ENCODE measurements around the gene KCTD14.
"Not testable (repeated sequence)": the region's sequence is repeated elsewhere in the genome, so short reads cannot be mapped to it uniquely, and the experiment has no call there.

KCTD14 gene, protein sequence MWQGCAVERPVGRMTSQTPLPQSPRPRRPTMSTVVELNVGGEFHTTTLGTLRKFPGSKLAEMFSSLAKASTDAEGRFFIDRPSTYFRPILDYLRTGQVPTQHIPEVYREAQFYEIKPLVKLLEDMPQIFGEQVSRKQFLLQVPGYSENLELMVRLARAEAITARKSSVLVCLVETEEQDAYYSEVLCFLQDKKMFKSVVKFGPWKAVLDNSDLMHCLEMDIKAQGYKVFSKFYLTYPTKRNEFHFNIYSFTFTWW

GRCh38 chr11:78022397-78023396 is at the start of gene KCTD14:
Gene KCTD14 (minus strand): TSS chr11:78023276. CDS start chr11:78023249, 27 bp downstream.
- DNase-seq (ENCODE audit: low read depth in 2 of 3, low spot score in 2 of 3), result no peak

DNA sequence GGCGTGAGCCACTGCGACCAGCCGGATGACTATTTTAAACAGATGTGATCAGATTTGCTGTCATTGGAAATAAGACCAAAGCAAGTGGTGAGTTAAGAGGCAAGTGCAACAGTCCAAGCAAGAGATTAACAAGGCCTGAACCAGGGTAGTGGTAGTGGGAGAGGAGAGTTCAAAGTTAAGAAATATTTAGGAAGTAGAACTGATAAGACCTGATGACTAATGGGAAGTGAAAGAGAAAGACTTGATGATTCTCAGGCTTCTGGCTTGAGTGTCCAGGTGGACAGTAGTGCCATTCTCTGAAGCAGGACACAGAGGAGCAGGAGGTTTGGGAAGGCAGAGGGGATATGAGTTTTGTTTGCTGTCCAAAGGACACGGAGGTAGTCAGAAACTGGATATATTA is 49.4 kb upstream of the KCTD14 start:
- no peak for DNase-seq (ENCODE audit: low read depth in 2 of 3, low spot score in 2 of 3)

GRCh38 chr11:78071717-78072116 is 48.6 kb upstream of the KCTD14 start:
- no peak for DNase-seq (ENCODE audit: low read depth in 2 of 3, low spot score in 2 of 3)

GRCh38 chr11:78070621-78071020 is 47.5 kb upstream of the KCTD14 start:
- DNase-seq (ENCODE audit: low read depth in 2 of 3, low spot score in 2 of 3), result no peak

DNA sequence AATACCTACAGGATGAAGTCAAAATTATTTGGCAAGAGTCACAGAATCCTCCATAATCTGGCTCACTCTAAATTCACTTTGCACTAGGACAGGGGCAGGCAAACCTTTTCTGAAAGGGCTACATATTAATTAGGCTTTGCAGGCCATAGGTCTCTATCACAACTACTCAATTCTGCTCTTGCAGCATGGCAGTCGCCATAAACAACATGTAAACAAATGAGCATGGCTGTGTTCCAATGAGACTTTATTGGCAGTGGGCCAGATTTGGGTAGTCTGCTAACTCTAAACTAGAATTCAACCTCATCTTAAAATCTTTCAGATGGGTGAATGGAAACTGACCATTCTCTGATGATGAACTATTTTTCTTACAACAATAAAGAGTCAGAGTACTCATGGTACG is 46.4 kb upstream of the KCTD14 start:
- DNase-seq (ENCODE audit: low read depth in 2 of 3, low spot score in 2 of 3), result no peak

GRCh38 chr11:78067704-78068103 is 44.6 kb upstream of the KCTD14 start:
- no peak for DNase-seq (ENCODE audit: low read depth in 2 of 3, low spot score in 2 of 3)

DNA sequence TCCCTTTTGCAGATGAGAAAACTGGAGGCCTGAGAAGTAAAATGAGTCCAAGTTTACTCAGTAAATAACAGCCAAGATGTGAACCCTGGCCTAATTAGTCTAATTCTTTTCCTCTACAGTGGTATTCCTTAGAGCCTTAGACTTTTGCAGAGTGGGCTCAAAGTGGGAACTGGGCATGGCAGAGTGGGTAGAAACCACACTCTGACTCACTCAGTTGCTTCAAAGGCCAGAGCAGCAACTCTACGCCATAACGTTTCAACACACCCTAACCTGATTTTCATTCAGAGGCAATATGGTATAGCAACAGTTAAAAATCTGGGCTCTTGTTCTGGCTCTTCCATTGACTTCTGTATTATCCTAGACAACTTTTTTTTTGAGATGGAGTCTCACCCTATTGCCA is 43.4 kb upstream of the KCTD14 start:
- no peak for DNase-seq (ENCODE audit: low read depth in 2 of 3, low spot score in 2 of 3)

DNA sequence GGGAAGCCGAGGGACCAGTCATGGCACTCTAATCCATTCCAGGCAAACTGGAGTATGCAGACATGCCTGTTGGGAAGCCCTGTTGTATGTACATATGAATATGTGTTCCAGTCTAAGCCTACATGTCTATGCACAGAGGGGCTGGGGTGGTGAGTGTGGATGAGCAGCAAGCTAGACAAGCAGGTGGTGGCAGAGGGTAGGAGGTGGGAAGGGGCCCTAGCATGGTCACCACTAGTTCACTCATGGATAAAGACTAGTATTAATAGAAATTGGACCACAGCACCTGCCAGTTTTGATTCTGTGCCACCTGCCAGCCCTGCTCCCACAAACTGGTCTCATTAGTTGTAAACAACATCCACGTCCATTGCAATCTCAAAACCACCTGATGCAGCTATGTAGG is 42.1 kb upstream of the KCTD14 start:
- DNase-seq (ENCODE audit: low read depth in 2 of 3, low spot score in 2 of 3), result no peak

DNA sequence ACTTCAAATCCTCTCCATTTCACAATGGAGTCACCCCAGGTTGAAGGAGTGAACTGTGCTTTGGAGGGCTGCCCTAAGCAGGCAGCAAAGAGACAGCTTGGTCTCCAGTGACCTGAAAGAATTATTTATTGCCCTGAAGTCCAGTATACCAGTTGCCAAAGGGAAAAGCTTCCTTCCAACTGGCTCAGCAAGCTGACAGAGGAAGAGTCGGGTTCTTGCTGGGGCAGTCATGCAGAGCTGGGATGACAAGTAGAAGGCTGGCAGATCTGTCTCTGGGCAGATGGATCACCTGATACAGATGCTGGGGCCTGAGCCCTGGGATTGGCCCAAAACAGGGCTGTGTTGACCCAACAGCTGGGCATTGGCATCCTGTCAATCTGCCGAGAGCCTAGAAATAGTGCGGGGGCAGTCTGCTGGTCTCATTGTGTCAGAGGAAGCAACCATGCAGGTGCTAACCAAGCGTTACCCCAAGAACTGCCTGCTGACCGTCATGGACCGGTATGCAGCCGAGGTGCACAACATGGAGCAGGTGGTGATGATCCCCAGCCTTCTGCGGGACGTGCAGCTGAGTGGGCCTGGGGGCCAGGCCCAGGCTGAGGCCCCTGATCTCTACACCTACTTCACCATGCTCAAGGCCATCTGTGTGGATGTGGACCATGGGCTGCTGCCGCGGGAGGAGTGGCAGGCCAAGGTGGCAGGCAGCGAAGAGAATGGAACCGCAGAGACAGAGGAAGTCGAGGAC is 40.5 kb upstream of the KCTD14 start, which contains the start of gene THRSP:
Gene THRSP (plus strand): TSS at position 422 of the 742 bp plus-strand sequence. CDS start 21 bp downstream, at position 443.
- DNase-seq (ENCODE audit: low read depth in 2 of 3, low spot score in 2 of 3), result no peak

- no peak for DNase-seq (ENCODE audit: low read depth in 2 of 3, low spot score in 2 of 3)
These were observed 39.6 kb upstream of the KCTD14 start for GRCh38 chr11:78062671-78063070.

DNA sequence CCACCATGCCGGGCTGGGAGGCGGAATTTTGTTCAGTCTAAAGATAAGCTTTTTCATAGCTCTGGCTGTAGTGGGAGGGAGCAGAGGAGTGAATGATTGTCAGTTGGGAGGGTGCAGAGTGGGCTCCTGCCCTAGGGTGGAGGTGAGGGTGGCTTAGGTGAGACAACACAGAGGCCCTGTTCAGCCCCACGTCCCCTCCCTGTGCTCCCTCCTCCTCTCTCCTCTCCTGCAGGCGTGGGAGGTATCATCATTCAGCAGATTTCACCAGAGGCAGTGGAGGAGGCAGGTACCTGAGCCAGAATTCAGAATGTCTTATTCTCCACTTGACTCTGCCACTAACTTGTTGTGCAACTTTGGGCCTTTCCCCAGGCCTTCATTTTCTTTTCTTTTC is 38.8 kb upstream of the KCTD14 start:
- no peak for DNase-seq (ENCODE audit: low read depth in 2 of 3, low spot score in 2 of 3)

DNA sequence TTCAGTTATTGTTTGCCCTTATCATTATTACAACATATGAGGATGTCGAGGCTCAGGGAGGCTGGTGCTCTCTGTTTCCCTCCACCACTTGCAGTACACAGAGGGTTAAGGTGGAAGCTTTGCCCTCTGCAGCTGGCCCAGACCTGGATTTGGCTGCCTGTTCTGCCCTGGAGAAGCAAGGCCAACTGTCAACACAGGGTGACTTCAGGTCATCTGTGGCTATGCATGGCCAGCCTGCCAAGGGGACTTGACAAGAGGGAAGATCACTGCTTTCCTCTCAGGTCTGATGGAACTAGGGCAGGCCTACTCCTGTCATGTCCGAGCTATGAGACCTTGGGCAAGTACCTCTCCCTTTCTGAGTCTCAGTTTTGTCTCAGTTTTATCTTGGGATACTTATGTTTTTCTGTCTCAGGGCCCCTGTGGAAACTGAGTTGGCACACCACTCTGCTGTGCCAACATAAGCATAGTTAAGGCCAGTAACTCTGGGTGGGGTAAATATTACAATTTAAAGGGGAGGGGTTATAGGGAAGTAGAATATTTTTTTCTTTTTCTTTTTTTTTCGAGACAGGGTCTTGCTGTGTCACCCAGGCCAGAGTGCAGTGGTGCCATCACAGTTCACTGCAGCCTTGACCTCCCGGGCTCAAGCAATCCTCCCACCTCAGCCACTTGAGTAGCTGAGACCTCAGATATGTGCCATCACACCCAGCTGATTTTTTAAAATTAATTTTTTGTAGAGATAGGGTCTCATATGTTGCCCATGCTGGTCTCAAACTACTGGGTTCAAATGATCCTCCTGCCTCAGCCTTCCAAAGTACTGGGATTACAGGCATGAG is 38.2 kb upstream of the KCTD14 start:
- no peak for DNase-seq (ENCODE audit: low read depth in 2 of 3, low spot score in 2 of 3)

DNA sequence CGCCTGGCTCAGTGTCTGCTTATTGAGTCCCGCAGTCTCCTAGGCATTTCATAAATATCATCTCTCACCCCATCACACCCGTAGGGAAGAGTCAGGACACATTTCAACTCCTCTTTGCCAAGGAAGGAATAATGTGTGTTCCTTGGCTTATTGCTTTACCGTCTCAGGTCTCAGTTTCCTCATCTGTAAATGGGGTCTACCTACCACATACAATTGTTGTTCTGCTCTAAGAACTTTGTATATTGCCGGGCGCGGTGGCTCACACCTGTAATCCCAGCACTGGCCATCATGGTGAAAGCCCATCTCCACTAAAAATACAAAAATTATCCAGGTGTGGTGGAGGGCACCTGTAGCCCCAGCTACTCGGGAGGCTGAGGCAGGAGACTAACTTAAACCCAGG is 37.5 kb upstream of the KCTD14 start:
- no peak for DNase-seq (ENCODE audit: low read depth in 2 of 3, low spot score in 2 of 3)

- DNase-seq (ENCODE audit: low read depth in 2 of 3, low spot score in 2 of 3), result not testable (repeated sequence)
These were observed 36.8 kb upstream of the KCTD14 start for GRCh38 chr11:78059749-78060328.

DNA sequence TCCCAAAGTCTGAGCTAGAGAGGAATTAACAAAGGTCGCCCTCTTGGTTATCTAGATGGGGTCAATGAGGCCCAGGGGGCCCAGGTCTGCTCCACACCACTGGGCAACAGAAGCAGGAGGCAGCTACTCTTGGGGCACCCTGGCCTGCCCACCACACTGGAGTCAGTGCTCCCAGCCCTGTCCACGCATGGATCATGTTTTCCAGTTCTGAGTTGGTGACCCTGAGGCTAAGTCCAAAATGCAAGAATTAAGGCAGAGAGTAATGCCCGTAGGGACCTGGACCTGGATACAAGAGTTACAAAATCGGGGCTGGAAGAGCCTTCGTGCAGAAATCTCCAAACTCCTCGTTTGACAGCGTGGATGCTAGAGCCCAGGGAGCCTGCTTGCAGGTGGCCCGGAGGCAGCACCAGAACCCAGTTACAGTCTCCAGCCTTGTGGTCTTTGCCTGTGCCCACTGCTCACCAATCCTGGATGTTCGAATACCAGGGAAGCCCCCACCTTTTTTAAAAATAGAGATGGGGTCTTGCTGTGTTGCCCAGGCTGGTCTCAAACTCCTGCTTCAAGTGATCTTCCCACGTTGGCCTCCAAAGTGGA is 34.5 kb upstream of the KCTD14 start:
- DNase-seq (ENCODE audit: low read depth in 2 of 3, low spot score in 2 of 3), result no peak

- DNase-seq (ENCODE audit: low read depth in 2 of 3, low spot score in 2 of 3), result no peak
These were observed 33.0 kb upstream of the KCTD14 start for GRCh38 chr11:78056093-78056492.

- DNase-seq (ENCODE audit: low read depth in 2 of 3, low spot score in 2 of 3), result no peak
These were observed 31.9 kb upstream of the KCTD14 start for GRCh38 chr11:78054971-78055370.

GRCh38 chr11:78050964-78051831 is 28.1 kb upstream of the KCTD14 start:
- DNase-seq (ENCODE audit: low read depth in 2 of 3, low spot score in 2 of 3), result no peak

DNA sequence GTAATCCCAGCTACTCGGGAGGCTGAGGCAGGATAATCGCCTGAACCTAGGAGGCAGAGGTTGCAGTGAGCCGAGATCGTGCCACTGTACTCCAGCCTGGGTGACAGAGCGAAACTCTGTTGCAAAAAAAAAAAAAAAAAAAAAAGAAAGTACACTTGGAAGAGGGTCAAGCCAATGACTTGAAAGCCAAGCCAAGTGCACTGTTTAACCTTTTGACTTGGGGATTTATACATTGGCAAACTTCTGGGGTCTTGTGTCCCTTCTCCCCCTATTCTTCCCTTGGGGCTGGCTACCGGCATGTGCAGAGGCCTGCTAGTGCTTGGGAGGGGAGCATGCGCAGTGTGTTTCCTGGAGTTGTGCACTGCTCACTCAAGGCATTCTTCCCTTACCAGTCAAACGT is 26.3 kb upstream of the KCTD14 start:
- DNase-seq (ENCODE audit: low read depth in 2 of 3, low spot score in 2 of 3), result no peak

All from activated CD8-positive, alpha-beta memory T cell treated with anti-CD3 and anti-CD28 coated beads for 48 hours (primary cell).